GM18526 (cell line): ENCODE measurements around the gene FAM219B.

Experiments
- POLR2A ChIP-seq: IDR thresholded peaks from 3 replicates; pipeline ENCODE4 v1.6.1; 2011; ENCODE audit not compliant: insufficient read length; ENCODE audit errors: extremely low read depth

The FAM219B gene

DNA sequence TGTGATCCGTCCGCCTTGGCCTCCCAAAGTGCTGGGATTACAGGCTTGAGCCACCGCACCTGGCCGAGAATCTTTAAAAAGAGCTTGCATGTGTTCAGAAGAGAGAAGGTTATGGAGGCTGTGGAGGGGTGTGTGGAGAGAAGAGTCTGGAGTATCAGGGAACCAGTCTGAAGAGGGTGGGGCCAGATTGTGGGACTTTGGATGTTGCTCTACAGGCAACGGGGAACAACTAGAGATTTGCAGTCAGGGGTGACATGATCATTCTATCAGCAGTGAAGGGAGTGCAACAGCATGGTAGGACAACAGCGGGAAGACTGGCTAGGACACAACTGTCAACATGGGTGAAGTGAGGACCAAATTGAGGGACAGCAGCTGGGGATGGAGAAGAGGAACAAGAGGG lies 42.4 kb downstream of the FAM219B start:
- no peak for TF ChIP-seq POLR2A

DNA sequence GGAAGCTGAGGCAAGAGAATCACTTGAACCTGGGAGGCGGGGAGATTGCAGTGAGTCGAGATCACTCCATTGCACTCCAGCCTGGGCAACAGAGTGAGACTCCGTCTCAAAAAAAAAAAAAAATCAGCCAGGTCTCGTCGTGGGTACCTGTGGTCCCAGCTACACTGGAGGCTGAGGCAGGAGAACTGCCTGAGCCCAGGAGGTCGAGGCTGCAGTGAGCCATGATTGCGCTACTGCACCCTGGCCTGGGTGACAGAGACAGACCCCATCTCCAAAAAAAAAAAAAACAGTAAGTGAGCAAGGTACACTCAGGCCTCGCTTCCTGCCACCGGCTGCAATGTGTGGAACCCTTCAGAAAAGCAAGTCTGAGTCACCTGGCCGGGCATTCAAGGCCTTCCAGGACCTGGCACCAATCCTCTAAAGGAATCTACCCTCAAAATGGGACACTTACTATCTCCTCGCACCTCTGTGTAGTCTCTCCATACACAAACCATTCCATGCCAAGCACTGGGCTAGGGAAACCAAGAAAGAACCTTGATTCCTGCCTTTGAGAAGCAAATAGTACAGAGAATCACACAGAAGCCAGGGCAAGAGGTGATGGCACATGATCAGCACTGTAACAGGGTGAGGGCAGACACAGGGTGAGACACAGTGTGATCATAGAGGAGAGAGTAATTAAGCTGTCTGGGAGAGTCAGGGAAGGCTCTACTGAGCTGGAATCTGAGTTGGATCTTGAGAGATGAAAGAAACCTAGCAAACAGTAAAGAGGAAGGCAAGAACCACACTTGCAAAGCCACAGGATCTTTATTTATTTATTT lies 43.2 kb downstream of the FAM219B start:
- no peak for TF ChIP-seq POLR2A

DNA sequence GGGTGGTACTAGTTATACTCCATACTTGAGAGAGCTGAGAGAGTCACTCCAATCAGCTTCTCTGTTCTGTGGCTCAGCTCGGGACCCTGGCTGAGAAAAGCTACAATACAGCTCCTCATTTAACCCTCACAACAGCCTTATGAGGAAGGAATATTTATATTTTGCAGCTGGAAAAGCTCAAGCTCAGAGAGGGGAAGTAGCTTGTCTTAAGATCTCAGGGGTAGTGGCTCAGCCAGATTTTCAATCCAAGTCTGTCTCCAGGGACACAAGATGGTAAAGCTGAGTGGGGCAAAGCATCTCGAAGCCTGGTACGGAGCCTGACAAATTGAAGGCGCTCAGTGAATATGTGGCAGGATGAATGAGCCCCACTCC lies 48.3 kb downstream of the FAM219B start:
- TF ChIP-seq POLR2A: no peak

DNA sequence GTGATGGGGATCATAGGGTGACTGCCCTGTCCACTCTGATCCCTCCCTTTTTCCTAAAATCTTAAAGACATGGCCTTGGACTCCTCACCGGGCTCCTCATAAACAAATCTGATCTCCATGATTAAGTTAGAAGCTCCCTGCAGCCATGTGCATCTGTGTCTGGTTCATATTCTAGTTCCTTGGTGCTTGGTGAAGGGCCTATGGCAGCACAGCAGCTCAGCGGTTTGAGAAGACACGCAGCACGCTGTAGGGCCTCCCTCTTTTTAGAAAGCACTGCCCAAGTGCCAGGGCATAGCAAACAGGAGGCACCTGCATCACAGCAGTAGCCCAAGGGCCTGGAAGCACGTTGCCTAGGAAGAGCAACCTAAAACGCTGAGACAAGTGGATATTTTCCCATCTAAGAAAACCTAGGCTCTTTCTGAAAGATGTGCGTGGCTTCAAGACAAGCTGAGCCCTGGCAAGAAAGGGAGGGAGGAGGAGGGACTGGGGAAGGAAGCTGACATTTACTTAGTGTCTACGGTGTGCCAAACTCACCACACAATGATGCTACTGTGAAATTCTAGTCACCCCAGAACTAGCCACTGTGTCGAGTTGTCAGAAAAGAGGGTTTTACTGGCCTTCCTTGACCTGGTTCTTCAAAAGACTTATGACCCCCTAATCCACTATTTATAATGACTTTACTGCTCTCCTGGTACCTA lies 48.8 kb downstream of the FAM219B start:
- TF ChIP-seq POLR2A: no peak

DNA sequence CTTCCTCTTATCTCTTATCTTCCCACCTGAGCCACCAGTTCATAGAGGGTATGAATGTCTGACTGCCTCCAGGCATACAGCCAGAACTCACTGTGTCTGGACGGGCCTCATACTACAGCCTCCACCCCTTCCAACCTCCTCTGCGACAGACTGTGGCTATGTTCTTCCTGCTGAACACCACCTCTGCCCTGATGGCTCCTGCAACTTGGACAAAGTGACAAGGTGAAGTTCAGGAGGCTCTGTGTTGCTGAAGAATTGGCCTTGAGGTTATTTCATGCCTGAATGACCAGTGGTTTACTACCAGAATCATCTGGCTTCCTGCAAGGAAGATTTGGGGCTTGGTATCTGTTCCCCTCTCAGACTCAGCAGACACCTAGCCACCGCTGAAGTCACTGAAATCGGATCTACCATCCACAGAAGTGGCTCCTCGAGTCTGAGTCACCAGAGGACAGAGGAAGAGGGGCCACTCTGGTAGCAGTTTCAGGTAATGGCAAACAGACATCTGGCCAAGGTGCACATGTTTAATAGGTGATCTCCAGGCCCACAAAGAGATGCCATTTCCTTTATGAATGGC lies 49.5 kb downstream of the FAM219B start:
- TF ChIP-seq POLR2A: no peak

DNA sequence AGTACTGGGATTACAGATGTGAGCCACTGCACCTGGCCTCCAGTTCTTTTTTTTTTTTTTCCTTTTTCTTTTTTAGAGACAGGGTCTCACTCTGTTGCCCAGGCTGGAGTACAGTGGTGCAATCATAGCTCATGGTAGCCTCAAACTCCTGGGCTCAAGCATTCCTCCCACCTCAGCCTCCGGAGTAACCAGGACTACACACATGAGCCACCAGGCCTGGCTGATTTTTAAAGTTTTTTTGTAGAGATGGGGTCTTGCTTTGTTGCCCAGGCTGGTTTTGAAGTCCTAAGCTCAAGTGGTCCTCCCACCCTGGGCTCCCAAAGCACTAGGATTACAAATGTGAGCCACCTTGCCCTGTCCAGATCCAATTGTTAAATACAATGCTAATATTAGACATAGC lies 50.1 kb downstream of the FAM219B start:
- no peak for TF ChIP-seq POLR2A

DNA sequence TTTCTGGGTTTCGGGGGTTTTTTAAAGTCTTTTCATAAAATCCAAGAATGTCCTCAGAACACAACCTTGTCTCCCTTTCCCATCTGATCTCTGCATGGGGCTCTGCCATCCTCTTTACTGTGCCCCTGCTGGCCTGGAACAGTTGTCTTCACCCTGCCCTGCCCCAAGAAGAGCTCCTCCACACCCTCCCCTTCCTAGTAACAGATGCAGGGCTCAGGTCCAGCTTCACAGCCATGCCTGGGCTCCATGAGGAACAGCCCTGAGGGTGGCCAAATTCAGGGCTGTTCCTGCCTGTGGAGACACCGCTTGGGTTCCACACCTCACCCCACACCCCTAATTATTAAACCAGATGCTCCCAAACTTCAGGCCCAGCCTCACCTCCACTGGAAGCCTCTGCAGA lies 50.8 kb downstream of the FAM219B start:
- TF ChIP-seq POLR2A: no peak

DNA sequence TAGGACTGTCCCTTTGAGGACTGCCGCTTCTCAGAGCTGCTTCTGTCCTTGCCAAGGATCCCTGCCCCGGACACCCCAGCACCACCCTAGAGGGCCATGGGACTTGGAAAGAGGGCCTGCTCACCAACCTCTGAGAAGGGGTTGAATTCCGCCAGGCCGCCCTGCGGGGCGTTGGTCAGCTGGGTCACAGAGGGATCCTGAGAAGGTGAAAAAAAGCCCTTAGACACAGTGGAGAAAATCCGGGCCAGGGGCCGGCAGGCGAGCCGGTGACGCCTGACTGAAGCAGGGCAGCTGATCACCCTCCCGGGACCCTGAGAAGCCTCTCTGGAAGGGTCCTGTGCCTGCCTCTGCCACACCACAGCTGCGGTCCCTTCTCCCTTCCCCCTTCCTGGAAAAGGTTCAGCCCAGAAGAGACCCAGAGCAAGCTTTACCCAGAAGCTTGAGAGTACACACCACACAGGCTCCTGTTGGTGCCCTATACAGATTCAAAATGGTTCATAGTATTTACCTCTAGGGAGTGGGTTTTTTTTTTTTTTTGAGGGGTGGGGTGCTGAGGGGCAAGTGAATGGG lies 52.1 kb downstream of the FAM219B start:
- TF ChIP-seq POLR2A: no peak

DNA sequence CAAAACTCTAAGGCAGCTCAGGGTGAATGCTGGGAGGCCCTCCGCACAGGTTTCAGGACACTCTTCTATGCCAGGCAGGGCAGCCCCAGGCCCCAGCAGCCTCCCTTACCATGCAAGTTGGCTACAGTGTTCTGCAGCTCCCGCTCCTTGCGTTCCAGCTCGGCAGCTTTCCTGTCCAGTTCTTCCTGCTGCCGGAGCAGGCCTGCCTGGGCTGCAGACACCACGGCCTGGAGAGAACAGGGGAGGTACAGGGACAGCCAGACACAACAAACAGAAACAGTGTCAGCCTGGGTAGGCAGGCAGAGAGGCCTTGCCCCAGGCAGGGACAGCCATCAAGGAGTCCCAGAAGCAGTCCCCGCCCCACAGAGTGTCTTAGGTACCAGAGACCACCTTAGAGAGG lies 54.7 kb downstream of the FAM219B start:
- TF ChIP-seq POLR2A: no peak

DNA sequence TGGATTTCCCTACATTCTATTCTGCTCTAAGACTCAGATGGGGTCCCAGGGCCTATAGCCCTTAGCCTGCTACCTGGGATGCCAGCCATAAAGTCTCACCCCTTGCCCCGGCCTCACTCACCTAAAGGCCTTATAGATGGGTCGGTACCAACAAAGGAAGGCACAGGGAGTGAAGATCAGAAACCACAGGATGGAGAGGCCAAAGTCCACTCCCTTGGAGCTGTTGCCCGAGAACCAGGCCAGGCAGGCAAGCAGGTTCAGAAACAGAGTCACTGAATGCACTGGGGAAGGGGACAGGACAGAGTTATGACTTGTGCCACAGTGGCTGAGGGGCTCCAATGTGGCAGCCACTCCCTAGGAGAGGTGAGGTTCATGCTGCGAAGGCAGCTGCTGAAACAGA lies 56.3 kb downstream of the FAM219B start:
- TF ChIP-seq POLR2A: no peak
